Smooth muscle cell of the brain vasculature (primary cell): Measurements from ENCODE around the gene OR51D1.

Experiments
- DNase-seq: peaks from one replicate; pipeline ENCODE4 v3.0.0-alpha.2; 2012; ENCODE audit warnings: low read depth, low spot score

OR51D1 gene, protein sequence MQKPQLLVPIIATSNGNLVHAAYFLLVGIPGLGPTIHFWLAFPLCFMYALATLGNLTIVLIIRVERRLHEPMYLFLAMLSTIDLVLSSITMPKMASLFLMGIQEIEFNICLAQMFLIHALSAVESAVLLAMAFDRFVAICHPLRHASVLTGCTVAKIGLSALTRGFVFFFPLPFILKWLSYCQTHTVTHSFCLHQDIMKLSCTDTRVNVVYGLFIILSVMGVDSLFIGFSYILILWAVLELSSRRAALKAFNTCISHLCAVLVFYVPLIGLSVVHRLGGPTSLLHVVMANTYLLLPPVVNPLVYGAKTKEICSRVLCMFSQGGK

GRCh38 chr11:4636962-4637661 is at the start of gene OR51D1:
Gene OR51D1, plus strand, starts transcription at chr11:4637477. Its CDS starts 2,314 bp downstream, at chr11:4639791.
- DNase-seq, result peak; percentile 26

GRCh38 chr11:4589017-4589416 is 48.3 kb upstream of the OR51D1 start:
- no peak for DNase-seq

DNA sequence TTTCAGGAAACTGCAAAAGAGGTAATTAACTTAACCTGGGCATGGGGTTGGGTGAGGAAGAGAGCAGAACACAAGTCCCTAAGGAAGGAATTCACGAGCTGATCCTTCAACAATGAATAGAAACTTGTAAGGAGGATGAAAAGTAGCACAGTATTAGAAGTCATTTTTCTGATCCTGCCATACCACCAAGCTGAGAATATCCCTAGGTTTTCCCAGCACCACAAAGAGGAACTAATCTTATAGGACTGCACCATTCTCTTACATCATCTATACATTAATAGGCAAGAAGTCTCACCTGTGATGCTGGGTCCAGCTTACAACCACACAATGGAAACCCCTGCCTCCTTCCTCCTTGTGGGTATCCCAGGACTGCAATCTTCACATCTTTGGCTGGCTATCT is 43.5 kb upstream of the OR51D1 start, which contains the start of gene OR52I1:
TSS of gene OR52I1 (plus strand) at position 301 of the 400 bp plus-strand sequence. CDS start at position 301, 0 bp downstream.
- no peak for DNase-seq

DNA sequence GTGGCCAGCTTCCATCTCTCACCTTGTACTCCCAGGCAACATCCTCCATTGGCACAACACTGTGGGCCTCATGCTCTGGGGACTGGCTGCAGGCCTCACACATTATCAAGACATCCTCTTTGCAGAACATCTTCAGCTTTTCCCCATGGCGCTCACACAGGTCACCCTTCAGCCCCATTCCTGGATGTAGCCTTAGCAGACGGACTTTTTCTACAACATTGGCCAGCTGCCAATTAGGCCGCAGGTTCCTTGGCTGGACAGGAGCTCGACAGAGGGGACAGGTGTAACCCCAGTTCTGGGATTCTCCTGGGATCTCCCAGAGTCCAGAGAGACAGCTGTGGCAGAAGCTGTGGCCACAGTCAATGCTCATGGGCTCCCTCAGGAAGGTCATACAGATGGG is 32.2 kb upstream of the OR51D1 start:
- no peak for DNase-seq

GRCh38 chr11:4606231-4607015 is 30.9 kb upstream of the OR51D1 start:
- no peak for DNase-seq

GRCh38 chr11:4607096-4607495 is 30.2 kb upstream of the OR51D1 start:
- DNase-seq, result no peak

- peak; percentile 86 for DNase-seq
Measured at GRCh38 chr11:4607781-4608666, 29.3 kb upstream of the OR51D1 start, which contains the start of gene TRIM68. Gene TRIM68, minus strand, starts transcription at chr11:4608231. Its CDS starts 2,727 bp downstream, at chr11:4605504.

DNA sequence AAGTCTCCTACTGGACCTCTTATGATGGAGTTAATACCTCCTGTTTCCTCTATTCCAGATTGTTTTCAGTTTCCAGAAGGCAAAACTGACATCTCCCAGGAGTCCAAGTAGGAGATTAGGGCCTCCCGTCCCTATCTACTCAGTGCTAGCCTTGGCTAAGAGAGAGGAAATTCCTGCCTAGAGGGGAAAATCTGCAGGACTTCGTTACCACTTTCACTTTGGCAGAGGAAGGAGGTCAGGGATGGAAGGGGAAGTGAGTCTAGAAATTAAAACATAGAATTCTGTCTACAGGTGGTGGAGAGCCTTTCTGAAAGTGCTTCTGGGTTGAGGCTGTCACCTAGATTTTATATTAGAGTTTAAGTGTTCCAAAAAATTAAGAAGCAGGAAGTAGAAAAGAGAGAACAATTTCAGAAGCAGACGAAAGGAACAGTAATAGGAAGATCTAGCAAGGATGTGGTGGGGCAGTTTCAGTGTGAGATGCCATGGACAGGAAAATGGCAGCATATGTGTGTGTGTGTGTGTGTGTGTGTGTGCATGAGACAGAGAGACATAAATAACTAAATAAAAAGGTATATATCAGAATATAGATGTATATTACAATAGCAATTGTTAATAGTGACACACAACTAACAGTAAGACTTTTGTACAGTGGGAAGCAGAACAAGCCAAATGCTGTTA is 26.9 kb upstream of the OR51D1 start:
- no peak for DNase-seq

GRCh38 chr11:4611986-4612385 is 25.3 kb upstream of the OR51D1 start:
- DNase-seq, result no peak

DNA sequence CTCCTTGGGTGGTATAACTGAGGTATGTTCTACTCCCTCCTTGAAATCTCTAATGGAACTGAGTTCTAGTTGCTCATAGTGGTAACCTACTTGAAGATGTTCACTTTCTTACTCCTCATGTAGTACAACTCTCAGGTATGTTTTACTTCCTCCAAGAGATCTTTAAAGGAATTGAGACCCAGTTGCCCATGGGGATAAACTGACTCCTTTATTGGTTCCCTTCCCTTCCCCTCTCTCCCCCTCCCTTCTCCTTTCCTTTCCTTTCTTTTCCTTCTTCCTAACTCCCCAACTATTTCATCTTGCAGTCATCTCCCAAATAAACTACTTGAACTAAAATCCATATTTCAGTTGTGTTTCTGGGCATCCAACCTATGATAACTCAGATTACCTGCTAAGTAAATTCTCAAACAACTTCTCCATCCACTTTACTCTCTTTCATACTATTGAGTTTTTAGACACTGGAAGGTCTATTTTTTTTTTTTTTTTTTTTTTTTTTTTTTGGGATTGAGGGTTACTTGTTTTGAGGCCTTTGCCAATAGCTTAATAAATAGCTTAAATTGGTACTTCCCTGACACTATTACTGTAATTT is 21.3 kb upstream of the OR51D1 start:
- no peak for DNase-seq

GRCh38 chr11:4619514-4619913 is 17.8 kb upstream of the OR51D1 start:
- no peak for DNase-seq

GRCh38 chr11:4626207-4627099 is 10.8 kb upstream of the OR51D1 start:
- DNase-seq, result no peak

GRCh38 chr11:4636136-4636535 is 1.1 kb upstream of the OR51D1 start:
- no peak for DNase-seq

GRCh38 chr11:4637662-4638047 is 378 bp downstream of the OR51D1 start:
- no peak for DNase-seq

- DNase-seq, result no peak
Measured at GRCh38 chr11:4639931-4640330, 2.7 kb downstream of the OR51D1 start.

GRCh38 chr11:4641501-4641900 is 4.2 kb downstream of the OR51D1 start:
- DNase-seq, result no peak

- DNase-seq, result no peak
Measured at GRCh38 chr11:4642043-4642442, 4.8 kb downstream of the OR51D1 start.

GRCh38 chr11:4643076-4643475 is 5.8 kb downstream of the OR51D1 start:
- no peak for DNase-seq

GRCh38 chr11:4643682-4644081 is 6.4 kb downstream of the OR51D1 start, which contains the start of gene OR51E1:
Gene OR51E1, plus strand, starts transcription at chr11:4643982. Its CDS starts 8,545 bp downstream, at chr11:4652527.
- DNase-seq, result no peak
